ENCODE data around the gene SDK2. TPM values are rescaled to one million over a fixed set of nuclear protein-coding genes. Genes with fewer than 3 reads are reported as not detected.

Gene SDK2
- total RNA-seq, 4 donors from 2014 or later: 1.5 to 7.0 (median 3.7) TPM

DNA sequence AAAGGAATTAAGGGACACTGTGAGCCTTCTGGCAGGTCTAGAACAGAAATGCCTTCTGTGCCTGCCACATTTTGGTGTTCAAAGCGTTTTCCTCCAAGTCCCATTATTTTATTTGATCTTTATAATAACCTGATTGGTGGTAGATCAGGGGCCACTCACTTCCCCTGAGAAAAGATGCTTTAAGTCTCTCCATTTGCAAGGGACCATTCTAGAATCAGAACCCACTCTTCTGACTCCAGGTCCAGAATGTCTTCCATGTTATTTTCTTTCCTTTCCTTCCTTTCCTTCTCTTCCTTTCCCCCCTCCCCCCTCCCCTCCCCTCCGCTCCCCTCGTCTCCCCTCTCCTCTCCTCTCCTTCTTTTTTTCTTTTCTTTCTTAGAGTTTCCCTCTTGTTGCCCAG is 313.2 kb downstream of the SDK2 start:
- DNase-seq: no peak
- Histone ChIP-seq H3K9me3 (no peaks in the 10 kb centered on the region), H3K4me1 (no peaks in the 10 kb centered on the region), H3K27ac (no peak overlapping the region), H3K4me3 (replicated peaks in 1 of 3) (no peak overlapping the region), H3K27me3 (no peaks in the 10 kb centered on the region), H3K36me3 (no peaks in the 10 kb centered on the region)
- no peak for TF ChIP-seq POLR2A (IDR thresholded peaks at IDR 0.05)
- TF ChIP-seq, protein P1, sequence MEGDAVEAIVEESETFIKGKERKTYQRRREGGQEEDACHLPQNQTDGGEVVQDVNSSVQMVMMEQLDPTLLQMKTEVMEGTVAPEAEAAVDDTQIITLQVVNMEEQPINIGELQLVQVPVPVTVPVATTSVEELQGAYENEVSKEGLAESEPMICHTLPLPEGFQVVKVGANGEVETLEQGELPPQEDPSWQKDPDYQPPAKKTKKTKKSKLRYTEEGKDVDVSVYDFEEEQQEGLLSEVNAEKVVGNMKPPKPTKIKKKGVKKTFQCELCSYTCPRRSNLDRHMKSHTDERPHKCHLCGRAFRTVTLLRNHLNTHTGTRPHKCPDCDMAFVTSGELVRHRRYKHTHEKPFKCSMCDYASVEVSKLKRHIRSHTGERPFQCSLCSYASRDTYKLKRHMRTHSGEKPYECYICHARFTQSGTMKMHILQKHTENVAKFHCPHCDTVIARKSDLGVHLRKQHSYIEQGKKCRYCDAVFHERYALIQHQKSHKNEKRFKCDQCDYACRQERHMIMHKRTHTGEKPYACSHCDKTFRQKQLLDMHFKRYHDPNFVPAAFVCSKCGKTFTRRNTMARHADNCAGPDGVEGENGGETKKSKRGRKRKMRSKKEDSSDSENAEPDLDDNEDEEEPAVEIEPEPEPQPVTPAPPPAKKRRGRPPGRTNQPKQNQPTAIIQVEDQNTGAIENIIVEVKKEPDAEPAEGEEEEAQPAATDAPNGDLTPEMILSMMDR (IDR thresholded peaks at IDR 0.05): no peak
- 59 to 61% methylated on average over 3 of the region's 3 CpGs for WGBS, 2 donors
- intact Hi-C loops (cut with DNase I): no loop called here

DNA sequence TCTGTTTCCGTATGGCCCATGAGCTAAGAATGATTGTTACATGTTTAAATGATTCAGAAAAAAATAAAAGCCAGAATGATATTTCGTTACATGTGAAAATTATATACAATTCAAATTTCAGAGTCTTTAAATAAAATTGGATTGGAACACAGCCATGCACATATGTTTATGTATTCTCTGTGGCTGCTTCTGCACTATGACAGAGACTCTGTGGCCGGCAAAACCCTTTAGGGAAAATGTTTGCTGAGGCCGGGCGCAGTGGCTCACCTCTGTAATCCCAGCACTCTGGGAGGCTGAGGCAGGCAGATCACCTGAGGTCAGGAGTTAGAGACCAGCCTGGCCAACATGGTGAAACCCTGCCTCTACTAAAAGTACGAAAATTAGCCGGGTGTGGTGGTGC is 316.6 kb downstream of the SDK2 start:
- Histone ChIP-seq H3K27ac (no peak overlapping the region), H3K4me1 (peaks cover 0 to 8% of the 10 kb centered on the region in 2 donors), H3K36me3 (no peaks in the 10 kb centered on the region), H3K9me3 (no peaks in the 10 kb centered on the region), H3K4me3 (replicated peaks in 1 of 3) (no peak overlapping the region), H3K27me3 (no peaks in the 10 kb centered on the region)
- intact Hi-C loops (cut with DNase I): no loop called here
- TF ChIP-seq POLR2A (IDR thresholded peaks at IDR 0.05): no peak
- TF ChIP-seq, protein P1 (IDR thresholded peaks at IDR 0.05): no peak
- WGBS, 2 donors: 91 to 97% methylated on average over 7 of the region's 7 CpGs
- no peak for DNase-seq

DNA sequence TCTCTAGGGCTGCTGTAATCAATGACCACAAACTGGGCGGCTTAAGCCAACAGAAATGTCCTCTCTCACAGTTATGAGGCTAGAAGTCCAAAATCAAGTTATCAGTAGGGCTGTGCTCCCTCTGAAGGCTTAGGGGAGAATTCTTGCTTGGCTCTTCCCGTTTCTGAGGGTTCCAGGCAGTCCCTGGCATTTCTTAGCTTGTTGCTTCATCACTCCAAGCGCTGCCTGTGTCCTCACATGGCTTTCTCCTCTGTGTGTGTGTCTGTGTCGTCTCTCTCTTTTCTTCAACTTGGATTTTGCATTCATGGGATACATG is 318.8 kb downstream of the SDK2 start:
- TF ChIP-seq, protein P1 (IDR thresholded peaks at IDR 0.05): no peak
- TF ChIP-seq POLR2A (IDR thresholded peaks at IDR 0.05): no peak
- intact Hi-C loops (cut with DNase I): no loop called here
- WGBS, 2 donors: 39 to 54% methylated on average over 4 of the region's 4 CpGs
- no peaks in the 10 kb centered on the region for H3K27me3 ChIP-seq
- H3K36me3 ChIP-seq: no peaks in the 10 kb centered on the region
- no peaks in the 10 kb centered on the region for H3K9me3 ChIP-seq
- H3K4me3 ChIP-seq (replicated peaks in 1 of 3): no peak overlapping the region
- no peak overlapping the region for H3K27ac ChIP-seq
- peaks cover 0 to 8% of the 10 kb centered on the region in 2 donors for H3K4me1 ChIP-seq
- no peak for DNase-seq

DNA sequence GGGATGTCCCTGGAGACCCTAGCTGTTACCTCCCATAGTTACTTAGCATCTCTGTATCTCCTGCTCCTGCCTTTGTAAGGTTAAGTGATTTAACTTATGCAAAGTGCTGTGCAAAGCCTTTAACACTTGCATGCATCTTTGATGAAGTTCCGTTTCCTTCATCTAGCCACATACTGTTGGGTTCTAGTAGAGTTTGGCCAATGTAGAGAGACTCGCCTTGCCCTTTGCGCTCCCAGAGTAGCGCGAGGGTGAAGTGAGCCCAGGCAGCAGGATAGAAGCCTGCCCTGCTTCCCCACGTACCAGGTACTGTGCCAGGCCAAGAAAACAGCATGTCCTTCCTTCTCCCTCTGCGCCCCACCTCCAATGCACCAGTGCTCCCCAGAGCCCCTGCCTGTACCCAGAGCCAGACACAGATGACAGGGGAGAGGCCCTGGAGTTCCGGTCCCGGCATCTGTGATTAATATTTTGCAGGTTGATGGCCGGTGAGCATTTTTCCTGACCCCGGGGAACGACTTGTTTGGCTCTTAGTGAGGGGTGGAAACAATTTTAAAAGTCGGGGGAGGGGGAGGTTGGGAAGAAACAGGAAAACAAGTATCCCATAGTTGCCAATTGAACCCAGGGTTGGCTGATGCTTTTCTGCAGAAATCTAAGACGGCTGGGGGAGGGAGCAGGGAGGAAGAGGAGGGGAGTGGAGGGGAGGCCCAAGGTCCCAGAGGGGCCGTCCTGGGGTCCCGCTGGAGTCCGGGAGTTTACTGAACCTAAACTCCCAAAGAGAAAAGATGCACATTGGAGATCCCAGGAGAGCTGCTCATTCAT is 319.3 kb downstream of the SDK2 start:
- TF ChIP-seq, protein P1 (IDR thresholded peaks at IDR 0.05): no peak
- no peak for TF ChIP-seq POLR2A (IDR thresholded peaks at IDR 0.05)
- DNase-seq: no peak
- peak overlapping the region in 1 of 3 donors; percentile 7 for H3K27ac ChIP-seq
- H3K4me1 ChIP-seq: peaks cover 0 to 8% of the 10 kb centered on the region in 2 donors
- H3K27me3 ChIP-seq: no peaks in the 10 kb centered on the region
- H3K4me3 ChIP-seq (replicated peaks in 1 of 3): no peak overlapping the region
- no peaks in the 10 kb centered on the region for H3K9me3 ChIP-seq
- 63 to 68% methylated on average over 15 to 16 of the region's 17 CpGs for WGBS, 2 donors
- no peaks in the 10 kb centered on the region for H3K36me3 ChIP-seq
- intact Hi-C loops (cut with DNase I): no loop called here

DNA sequence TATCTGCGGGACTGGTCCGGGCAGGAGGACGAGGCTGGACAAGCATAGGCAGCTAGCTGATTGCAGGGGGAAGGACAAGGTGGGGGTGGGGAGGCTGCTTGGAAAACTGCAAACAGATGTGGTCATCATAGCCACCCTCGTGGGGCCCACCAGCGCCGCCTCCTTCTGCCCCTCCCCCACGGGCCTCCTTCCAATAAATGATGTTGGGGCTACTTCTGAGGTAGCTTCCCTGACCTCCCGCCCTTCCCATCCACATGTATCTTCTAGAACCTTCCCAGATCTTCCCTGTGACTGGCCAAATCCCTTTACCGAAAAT is 320.1 kb downstream of the SDK2 start:
- H3K27me3 ChIP-seq: no peaks in the 10 kb centered on the region
- WGBS, 2 donors: 57 to 59% methylated on average over 6 to 9 of the region's 9 CpGs
- TF ChIP-seq POLR2A (IDR thresholded peaks at IDR 0.05): no peak
- TF ChIP-seq, protein P1 (IDR thresholded peaks at IDR 0.05): no peak
- H3K36me3 ChIP-seq: no peaks in the 10 kb centered on the region
- no peak overlapping the region for H3K27ac ChIP-seq
- peaks cover 0 to 8% of the 10 kb centered on the region in 2 donors for H3K4me1 ChIP-seq
- intact Hi-C loops (cut with DNase I): no loop called here
- no peaks in the 10 kb centered on the region for H3K9me3 ChIP-seq
- H3K4me3 ChIP-seq (replicated peaks in 1 of 3): no peak overlapping the region
- DNase-seq: peak; percentile 15 to 24

Data from thyroid gland (tissue), 4 donors.